Glomerular visceral epithelial cell (primary cell): ENCODE measurements around the gene CORO1C.

Experiments used
- DNase-seq: peaks from one replicate; pipeline ENCODE4 v3.0.0-alpha.2; 2016; ENCODE audit errors: extremely low spot score

The CORO1C gene

DNA sequence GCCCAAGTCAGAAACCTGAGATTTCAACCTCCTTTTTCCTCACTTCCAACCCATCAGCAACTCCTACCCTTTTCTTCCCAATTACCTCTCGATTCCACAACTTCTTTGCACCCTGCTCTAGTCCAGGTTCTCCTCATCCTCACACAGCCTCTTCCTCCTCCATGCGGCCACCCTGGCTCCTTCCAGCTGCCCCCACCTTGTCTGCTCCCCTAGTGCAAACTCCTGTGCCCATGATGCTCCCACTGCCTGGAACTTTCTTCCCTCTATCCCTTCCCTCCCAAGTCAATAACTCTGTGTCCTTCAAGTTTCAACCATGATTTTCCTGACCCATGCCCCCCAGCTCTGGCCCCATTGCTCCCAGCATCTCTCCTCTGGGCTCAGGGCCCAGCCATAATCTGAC lies 115.0 kb downstream of the CORO1C start:
- DNase-seq = no peak

DNA sequence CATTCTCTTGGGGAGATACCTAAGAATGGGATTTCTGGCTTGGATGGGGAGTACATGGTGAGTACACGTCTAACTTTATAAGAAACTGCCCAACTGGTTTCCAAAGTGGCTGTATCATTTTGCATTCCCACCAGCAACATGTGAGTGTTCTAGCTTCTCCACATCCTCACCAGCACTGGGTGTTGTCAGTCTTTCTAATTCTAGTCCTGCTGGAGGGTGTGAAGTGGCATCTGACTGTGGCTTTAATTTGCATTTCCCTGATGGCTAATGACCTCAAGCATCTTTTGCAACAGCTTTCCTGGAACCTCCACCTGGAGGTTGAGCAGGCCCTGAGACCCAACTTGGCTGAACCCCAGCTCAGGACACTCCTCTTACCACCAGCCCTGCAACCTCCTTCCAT lies 115.4 kb downstream of the CORO1C start:
- no peak for DNase-seq

DNA sequence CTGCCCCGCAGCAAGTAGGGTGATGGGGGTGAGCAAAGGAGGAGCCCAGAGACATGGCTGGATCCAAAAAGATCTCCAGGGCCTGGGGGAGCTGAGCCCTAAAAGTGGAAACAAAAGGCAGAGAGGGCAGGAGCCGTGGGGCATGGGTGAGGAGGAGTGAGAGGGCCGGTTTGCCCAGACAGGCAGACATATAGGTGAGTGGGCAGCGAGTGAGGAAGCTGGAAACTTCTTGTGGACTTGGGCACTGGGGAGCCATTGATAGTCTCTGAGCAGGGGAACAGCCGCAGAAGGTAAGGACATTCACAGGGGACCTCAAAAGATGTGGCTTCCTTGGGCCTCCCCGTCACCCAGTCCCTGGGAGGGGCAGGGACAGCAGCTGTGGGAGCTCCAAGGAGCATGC lies 116.7 kb downstream of the CORO1C start:
- DNase-seq = no peak

DNA sequence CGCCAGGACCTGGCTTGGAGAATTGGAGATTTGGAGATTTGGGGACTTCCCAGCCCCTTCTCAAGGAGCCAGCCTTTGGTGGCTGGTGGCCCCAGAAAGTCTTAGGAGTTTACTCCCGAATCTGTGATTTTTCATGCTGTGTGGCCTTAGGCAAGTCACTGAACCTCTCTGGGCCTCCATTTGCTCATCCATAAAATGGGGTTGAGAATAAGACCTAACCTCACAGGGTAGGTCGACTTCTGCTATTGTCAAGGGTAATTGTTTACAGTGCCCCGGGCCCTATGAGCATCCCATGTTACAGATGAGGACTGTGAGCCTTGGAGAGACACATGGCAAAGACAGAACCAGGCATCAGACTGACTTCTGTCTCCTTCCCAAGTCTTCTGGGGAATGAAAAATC lies 117.3 kb downstream of the CORO1C start:
- DNase-seq = no peak

DNA sequence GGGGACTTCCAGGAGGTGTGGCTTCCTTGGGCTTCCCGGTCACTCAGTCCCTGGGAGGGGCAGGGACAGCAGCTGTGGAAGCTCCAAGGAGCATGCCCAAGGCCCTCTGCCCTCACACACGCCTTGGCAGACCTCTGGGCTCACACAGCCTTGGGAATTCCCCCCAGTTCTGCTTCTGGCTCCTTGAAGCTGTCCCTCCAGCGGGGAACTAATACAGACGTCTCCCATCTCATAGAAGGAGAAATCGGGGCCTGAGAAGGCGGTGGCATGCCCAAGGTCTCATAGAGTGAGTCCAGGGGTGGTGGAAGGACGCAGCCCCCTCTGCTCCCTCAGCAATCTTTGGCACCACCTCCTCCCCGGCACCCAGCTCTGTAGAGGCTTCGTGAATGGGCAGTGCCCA lies 117.8 kb downstream of the CORO1C start:
- peak; percentile 75 for DNase-seq

DNA sequence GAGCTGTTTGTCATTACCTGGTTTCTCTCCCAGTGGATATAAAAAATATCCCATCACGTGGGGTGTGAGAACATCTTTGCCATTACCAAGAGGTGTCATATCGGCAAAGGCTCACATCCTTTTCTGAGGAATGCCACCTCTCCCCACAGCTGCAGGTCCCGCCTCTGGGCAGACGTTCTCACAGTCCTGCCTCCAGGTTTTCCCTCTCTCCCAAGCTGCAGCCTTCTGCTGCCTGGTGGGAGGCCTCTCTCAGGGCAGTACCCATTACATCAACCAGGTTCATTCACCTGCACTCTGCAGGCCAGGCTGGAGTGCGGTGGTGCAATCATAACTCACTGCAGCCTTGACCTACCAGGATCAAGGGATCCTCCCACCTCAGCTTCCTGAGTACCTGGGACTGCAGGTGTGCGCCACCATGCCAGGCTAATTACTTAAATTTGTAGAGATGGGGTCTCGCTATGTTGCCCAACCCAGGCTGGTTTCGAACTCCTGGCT lies 118.5 kb downstream of the CORO1C start:
- peak; percentile 69 for DNase-seq

DNA sequence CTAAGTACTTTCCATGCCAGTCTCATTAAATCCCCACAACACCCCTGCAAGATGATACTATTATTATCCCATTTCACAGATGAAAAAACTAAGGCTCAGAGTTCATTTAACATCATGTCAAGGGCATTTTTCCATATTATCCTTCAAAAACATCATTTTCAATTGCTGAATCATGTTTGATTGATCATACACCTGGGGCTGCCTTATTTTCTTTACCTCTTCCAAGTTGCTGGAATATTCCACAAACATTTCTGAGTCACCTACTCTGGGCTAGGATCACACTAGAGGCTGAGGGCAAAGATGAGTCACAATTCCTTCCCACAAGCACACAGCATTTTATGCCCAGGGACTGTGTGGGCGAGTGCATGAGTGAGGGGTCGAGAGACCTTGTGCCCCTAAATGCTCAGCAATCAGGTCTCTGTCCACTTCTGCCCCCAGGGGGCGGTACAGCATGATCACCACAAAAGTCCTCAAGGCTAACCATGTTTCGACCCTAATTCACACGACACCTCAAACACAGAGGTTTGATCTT lies 119.4 kb downstream of the CORO1C start:
- DNase-seq = peak; percentile 87

DNA sequence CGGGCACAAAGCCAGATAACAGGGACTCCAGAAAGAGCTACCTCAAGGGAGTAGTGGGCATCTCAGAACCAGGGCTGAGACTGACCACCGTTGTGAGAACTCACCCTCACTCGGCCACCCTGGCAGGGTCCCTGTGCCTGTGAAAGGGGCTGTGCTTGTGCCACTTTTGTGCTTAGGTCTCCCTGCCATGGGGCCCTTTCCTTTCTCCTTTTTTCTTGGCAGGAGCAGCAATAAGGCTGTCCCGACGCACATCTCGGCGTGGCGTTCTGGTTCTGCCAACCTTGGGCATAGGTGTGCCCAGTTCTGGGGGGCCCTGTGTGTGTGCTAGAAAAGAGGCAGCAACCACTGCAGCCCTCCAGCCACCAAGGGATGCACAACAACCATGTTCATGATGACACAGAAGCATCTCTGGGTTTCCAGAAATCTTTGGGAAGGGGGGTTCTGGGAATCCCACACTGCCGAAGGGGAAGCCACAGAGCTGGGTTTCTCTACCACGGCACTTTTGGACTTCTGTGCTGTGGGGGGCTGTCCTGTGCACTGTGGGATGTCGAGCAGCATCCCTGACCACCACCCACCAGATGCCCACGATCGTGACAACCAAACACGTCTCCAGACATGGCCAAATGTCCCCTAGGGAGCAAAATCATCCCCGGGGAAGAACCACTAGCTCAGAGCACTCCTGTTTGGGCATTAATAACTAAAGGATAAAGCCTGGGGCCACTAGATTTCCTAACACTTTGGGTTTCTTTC lies 120.3 kb downstream of the CORO1C start:
- DNase-seq = no peak

DNA sequence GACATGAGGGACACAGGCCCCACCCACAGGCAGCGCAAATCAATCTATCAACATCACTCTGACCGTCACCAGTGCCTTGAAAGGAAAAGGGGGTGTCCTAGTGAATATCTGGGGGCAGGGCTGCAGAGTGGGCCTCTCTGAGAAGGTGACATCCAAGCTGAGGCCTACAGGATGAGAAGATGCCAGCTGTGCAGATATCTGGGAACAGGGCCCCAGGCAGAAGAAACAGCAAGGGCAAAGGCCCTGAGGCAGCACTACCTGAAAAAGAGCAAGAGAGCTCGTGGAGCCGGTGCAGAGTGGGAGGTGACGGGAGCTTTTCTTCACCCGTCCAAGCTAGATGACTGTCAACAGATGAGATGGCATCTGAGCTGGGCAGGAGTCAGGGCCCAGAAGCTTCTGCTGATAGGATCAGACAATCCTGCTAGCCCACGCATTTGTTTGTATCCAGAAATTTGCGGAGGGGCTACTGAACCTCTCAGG lies 120.9 kb downstream of the CORO1C start:
- DNase-seq = no peak

DNA sequence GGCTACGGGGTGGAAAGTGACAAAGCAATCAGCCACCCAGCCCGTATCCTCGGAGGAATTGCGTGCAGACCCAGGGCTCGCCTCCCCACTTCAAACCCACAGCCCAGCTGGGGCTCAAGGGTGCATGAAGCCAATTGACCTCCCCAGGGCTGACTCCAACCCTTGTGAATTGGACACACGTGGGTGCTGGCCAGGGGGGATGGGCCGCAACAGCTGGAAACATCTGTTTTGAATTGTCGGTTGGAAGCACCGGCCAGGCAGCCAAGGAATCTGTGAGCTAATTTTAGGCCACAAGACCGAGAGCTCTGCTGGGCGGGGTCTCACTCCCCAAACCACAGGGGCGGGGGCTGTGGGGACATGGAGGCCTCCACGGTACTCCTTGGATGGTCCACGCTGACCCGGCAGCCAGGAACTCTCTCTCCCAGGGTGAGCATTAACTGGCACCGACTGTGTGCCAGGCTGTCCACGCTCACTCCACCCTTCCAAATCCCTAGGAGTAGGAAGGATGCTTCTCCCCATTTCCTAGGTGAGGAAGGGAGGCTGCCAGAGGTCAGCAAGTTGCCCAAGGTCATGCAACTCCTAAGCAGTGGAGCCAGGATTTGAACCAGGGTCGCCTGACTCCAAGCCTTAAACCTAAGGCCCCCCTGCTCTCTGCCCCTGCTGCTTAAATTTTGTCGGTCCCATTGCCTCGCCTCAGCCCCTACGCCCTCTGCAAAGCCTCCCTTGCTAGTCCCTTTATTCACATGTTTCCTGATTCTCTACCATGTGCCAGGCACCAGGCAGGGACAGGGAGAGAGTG lies 121.6 kb downstream of the CORO1C start:
- DNase-seq = no peak

DNA sequence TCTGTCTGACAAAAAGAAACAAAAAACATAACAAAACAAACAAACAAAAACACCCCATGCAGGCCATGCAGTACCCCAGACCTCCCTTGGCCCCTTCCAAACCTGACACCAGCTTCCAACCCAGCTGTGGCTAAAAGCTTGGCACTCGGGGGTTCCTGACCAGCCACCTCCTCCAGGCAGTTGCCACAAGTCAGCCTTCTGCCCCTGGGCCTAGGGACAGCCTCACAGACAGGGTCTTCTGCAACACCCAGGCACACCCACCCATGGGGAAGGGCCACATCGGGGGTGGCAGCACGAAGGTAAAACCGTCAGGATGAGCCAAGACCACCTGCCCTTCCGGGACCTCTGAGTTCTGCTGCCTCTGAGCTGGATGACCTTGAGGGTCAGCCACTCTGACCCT lies 122.7 kb downstream of the CORO1C start:
- DNase-seq = no peak

DNA sequence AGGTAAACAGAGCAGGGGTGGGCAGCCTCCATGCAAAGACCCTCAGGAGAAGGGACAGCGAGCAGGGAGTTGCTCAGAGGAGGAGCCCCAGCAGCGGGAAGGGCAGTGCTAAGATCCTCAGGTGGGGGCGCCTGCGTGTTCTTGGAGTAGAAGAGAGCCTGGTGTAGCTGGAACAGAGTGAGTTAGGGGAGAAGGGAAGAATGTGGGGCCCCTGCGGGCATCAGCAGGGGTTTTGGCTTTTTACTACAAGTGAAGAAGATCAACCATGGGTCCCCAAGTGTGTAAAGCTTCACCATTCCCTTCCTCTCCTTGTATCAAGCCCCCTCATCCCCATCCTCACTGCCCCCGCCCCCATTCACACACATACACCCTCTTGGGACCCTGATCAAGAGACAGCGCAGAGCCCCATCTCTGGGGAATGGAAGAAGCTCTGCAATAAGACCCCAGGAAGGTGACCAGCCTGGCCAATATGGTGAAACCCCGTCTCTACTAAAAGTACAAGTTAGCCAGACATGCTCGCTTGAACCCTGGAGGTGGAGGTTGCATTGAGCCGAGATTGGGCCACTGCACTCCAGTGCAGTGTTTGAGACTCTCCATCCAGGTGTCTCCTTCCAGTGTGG lies 123.2 kb downstream of the CORO1C start:
- no peak for DNase-seq

DNA sequence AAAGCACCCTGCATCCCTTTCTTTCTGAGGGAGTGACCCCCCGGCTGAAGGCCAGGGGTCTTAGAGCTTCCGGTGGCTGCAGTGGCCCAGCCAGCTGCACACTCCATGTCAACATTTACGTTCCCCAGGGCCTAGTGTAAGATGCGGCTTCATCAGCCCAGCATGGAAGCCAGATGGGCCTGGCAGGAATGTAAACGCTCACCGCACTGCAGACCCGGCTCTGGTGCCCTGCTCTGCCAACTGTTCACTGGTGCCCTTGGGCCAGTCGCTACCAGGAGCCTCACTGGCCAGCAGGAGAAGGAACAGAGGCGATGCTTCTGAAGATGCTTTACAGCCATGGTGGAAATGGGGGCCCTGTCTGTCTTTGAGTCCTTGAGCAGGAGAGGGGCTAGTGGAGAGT lies 124.8 kb downstream of the CORO1C start:
- DNase-seq = no peak

DNA sequence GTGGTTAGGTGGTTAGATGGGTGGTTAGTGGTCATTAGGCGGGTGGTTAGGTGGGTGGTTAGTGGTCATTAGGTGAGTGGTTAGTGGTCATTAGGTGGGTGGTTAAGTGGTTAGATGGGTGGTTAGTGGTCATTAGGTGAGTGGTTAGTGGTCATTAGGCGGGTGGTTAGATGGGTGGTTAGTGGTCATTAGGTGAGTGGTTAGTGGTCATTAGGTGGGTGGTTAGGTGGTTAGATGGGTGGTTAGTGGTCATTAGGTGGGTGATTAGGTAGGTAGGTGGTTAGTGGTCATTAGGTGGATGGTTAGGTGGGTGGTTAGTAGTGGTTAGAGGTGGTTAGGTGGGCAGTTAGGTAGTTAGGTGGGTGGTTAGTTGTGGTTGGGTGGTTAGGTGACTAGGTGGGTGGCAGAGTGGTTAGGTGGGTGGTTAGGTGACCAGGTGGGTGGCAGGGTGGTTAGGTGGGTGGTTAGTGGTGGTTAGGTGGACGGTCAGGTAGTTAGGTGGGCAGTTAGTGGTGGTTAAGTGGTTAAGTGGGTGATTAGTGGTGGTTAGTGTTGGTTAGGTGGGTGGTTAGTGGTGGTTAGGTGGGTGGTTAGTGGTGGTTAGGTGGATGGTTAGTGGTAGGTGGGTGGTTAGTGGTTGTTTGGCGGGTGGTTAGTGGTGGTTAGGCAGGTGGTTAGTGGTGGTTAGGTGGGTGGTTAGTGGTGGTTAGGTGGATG lies 125.5 kb downstream of the CORO1C start:
- DNase-seq = no peak

DNA sequence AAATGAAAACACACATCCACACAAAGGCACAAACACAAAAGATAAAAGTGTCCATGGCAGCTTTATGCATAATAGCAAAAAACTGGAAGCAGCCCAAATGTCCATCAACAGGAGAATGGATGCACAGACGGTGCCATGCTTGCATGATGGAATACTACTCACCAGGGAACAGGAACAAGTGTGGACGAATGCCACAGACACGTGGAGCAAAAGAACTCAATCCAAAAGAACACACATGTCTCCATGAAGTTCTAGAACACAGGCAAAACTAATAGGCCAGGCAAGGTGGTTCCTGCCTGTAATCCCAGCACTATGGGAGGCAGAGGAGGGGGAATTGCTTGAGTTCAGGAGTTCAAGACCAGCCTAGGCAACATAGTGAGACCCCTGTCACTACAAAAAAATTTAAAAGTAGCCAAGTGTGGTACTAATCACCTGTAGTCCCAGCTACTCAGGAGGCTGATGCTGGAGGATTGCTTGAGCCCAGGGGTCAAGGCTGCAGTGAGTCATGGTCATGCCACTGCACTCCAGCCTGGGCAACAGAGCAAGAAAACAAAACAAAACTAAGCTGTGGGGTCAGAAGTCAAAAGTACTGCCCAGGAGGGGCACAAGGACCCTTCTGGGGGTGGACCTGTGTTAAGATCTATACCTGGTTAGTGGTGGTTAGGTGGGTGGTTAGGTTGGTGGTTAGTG lies 126.2 kb downstream of the CORO1C start:
- peak; percentile 62 for DNase-seq

DNA sequence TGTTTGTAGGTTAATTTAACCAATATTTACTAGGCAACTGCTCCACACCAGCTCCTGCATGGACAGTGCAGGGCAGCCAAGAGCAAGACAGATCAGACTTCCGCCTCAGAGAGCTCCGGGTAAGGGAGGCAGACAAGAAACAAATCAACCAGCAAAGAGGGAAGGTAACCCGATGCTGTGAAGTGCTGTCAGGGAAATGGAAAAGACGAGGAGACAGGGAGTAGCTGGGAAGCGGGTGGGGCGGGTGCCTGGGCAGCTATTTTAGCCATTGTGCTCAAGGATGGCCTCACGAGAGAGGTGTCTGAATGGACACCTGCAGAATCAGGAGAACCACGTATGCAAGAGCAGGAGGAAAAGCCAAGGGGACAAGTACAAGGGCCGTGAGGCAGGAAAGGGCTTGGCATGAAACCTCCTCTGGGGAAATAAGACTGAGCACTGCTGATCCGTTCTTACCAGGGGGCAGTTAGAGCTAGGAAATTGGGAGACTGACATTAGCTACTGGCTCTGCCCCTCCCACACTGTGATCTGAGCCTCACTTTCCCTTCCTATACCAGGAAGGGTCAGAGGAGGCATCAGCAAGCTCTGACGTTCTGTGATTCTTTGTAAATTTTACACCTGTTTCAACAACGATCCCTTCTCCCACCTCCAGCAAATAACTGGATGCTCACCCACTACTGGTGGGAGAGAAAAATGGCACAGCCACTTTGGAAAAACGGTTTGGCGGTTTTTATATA lies 126.9 kb downstream of the CORO1C start:
- DNase-seq = no peak

DNA sequence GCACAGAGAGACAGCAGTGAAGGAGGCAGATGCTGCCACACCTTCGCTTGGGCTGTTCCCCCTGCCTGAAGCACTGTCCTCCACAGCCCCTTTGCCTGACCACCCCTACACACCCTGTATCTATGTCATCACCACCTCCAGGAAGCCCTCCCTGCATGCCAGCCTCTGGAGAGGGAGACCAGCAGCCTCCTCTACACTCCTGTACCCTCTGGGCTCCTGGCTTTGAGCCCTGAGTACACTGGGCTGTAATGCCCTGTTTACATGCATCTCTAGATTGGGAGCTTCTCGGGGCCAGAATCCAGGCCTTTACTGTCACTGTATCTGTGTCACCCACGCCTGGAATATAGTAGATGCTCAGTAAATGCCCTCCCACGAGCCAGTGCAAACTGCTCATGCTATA lies 127.6 kb downstream of the CORO1C start:
- DNase-seq = no peak

DNA sequence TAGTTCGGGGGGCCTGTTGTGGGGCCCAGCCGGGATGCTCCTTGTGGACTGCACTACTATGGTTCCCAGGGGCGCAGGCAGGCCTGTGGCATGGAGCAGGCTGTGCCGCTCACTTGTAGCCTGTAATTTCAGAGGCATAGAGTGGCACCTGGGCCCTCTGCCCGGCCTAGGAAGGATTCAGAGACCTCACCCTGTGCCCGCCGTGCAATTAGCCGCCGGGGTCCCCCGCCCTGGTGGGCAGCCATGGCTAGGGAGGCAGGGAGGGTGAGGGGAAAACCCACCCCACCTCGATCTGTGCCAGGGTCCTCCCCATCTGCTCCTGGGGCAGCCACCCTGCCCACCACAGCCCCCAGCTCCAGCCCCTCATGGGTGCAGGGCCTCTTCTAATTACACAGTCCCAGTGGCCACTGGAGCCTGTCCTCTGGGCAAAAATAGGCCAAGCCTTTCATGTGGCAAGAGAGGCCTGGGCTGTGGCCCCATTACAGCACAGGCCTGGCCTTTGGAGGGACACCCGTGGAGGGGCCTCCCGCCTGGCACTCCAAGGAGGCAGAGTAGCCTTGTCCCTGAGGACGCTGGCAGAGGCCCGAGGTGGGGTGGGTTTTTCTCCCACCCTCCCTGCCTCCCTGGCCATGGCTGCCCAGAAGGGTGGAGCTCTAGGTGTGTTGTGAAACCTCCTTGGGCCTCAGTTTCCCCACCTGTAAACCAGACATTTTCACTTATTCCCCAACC lies 128.2 kb downstream of the CORO1C start:
- no peak for DNase-seq

DNA sequence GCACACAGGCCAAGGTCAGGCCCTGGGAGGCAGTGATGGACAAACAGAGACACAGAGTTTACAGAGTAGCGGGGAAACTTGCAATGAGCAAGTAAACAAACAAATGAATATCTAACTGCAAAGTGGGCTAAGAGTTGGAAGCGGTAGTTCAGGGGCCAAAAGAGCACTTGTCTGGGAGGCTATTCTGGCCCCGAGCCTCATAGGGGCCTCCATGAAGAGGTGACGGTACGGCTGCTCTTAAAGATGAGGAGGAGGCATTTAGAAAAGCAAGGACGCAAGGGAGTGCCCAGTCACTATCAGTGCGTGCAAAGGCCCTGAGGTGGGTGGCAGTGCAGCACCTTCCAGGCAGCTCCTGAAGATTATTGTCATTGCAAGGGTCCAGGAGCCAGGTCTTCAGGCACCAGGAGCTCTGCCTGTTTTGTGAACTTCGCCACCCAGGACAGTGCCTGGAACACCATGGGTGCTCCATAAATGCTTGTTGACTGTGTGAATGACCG lies 129.1 kb downstream of the CORO1C start:
- no peak for DNase-seq

DNA sequence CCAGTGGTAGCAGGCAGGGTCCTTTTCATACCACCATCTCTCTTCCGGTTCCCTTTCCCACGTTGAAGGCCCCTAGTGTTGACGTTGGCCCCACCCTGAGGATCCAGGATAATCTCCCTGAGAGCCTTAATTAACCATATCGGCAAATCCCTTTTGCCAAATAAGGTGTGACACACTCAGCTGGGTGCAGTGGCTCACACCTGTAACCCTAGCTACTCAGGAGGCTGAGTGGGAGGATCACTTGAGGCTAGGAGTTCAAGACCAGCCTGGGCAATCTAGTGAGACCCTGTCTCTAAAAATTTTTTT lies 130.7 kb downstream of the CORO1C start:
- no peak for DNase-seq
